ENCODE results near the gene PRIM2. TPM values are rescaled to one million over a fixed set of nuclear protein-coding genes. Genes with fewer than 3 reads are reported as not detected.
"Not testable (repeated sequence)": the region's sequence is repeated elsewhere in the genome, so short reads cannot be mapped to it uniquely, and the experiment has no call there.

PRIM2 gene
- total RNA-seq, 2 donors from 2014 or later: 18.5 to 28.9 TPM

DNA sequence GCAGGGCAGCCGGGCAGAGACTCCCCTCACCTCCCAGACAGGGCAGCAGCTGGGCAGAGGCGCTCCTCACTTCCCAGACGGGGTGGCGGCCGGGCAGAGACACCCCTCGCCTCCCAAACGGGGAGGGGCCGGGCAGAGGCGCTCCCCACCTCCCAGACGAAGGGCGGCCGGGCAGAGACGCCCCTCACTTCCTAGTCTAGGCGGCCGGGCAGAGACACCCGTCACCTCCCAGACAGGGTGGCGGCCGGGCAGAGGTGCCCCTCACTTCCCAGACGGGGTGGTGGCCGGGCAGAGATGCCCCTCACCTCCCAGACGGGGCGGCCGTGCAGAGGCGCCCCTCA, 6.6 kb upstream of the PRIM2 start:
- TF ChIP-seq POLR2A (IDR thresholded peaks at IDR 0.05) (no peak), POLR2AphosphoS5 (IDR thresholded peaks at IDR 0.05) (no peak)
- TF ChIP-seq, protein P1, sequence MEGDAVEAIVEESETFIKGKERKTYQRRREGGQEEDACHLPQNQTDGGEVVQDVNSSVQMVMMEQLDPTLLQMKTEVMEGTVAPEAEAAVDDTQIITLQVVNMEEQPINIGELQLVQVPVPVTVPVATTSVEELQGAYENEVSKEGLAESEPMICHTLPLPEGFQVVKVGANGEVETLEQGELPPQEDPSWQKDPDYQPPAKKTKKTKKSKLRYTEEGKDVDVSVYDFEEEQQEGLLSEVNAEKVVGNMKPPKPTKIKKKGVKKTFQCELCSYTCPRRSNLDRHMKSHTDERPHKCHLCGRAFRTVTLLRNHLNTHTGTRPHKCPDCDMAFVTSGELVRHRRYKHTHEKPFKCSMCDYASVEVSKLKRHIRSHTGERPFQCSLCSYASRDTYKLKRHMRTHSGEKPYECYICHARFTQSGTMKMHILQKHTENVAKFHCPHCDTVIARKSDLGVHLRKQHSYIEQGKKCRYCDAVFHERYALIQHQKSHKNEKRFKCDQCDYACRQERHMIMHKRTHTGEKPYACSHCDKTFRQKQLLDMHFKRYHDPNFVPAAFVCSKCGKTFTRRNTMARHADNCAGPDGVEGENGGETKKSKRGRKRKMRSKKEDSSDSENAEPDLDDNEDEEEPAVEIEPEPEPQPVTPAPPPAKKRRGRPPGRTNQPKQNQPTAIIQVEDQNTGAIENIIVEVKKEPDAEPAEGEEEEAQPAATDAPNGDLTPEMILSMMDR (IDR thresholded peaks at IDR 0.05): no peak
- H3K27me3 ChIP-seq (replicated peaks; ENCODE audit: insufficient read depth): no peaks in the 10 kb centered on the region
- 89% methylated on average over 23 of the region's 24 CpGs for WGBS
- H3K27ac ChIP-seq: no peak overlapping the region
- no peaks in the 10 kb centered on the region for H3K36me3 ChIP-seq
- no peak for DNase-seq (ENCODE audit: low spot score)
- intact Hi-C loops (cut with DNase I): loop anchor here (5.0 kb wide), 2 partner anchors 48 to 118 kb away; no protein-coding TSS in a partner anchor
- H3K9me3 ChIP-seq: no peaks in the 10 kb centered on the region
- H3K4me3 ChIP-seq: no peak overlapping the region
- peaks cover 5% of the 10 kb centered on the region for H3K4me1 ChIP-seq (replicated peaks)

DNA sequence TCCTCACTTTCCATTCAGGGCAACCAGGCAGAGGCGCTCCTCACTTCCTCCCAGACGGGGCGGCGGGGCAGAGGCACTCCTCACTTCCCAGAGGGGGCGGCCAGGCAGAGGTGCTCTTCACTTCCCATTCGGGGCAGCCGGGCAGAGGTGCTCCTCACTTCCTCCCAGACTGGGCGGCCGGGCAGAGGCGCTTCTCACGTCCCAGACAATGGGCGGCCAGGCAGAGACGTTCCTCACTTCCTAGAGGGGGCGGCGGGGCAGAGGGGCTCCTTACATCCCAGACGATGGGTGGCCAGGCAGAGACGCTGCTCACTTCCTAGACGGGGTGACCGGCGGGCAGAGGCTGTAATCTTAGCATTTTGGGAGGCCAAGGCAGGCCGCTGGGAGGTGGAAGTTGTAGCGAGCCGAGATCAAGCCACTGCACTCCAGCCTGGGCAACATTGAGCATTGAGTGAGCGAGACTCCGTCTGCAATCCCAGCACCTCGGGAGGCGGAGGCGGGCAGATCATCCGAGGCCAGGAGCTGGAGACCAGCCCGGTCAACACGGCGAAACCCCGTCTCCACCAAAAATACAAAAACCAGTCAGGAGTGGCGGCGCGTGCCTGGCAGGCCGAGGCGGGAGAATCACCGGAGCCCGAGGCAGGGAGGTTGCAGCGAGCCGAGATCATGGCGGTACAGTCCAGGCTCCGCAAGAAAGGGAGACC, 6.0 kb upstream of the PRIM2 start:
- not testable (repeated sequence) for DNase-seq (ENCODE audit: low spot score); H3K4me3 ChIP-seq; H3K9me3 ChIP-seq; H3K36me3 ChIP-seq; H3K27ac ChIP-seq; H3K4me1 ChIP-seq (replicated peaks); H3K27me3 ChIP-seq (replicated peaks; ENCODE audit: insufficient read depth)
- intact Hi-C loops (cut with DNase I): loop anchor here (5.0 kb wide), 2 partner anchors 49 to 119 kb away; no protein-coding TSS in a partner anchor
- whole genome bisulfite sequencing: 95% methylated on average over 44 of the region's 44 CpGs

DNA sequence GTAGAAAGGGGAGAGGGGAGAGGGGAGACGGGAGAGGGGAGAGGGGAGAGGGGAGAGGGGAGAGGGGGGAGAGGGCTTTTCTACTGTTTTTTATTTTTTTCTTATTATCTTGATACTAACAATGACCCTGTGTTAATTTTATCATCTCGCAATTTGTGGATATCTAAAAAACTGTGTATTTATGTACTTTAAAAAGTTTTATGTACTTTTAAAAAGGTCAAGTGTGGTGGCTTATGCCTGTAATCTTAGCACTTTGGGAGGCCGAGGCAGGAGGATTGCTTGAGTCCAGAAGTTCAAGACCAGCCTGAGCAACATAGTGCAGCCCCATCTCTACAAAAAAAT, 5.5 kb upstream of the PRIM2 start:
- Histone ChIP-seq H3K27me3 (replicated peaks; ENCODE audit: insufficient read depth) (no peaks in the 10 kb centered on the region), H3K4me3 (no peak overlapping the region), H3K4me1 (replicated peaks) (peaks cover 5% of the 10 kb centered on the region), H3K27ac (no peak overlapping the region), H3K9me3 (no peaks in the 10 kb centered on the region), H3K36me3 (no peaks in the 10 kb centered on the region)
- WGBS: 88% methylated on average over 3 of the region's 3 CpGs
- TF ChIP-seq POLR2AphosphoS5 (IDR thresholded peaks at IDR 0.05) (no peak), POLR2A (IDR thresholded peaks at IDR 0.05) (no peak)
- TF ChIP-seq, protein P1 (IDR thresholded peaks at IDR 0.05): no peak
- intact Hi-C loops (cut with DNase I): loop anchor here (5.0 kb wide), 2 partner anchors 50 to 120 kb away; no protein-coding TSS in a partner anchor
- no peak for DNase-seq (ENCODE audit: low spot score)

DNA sequence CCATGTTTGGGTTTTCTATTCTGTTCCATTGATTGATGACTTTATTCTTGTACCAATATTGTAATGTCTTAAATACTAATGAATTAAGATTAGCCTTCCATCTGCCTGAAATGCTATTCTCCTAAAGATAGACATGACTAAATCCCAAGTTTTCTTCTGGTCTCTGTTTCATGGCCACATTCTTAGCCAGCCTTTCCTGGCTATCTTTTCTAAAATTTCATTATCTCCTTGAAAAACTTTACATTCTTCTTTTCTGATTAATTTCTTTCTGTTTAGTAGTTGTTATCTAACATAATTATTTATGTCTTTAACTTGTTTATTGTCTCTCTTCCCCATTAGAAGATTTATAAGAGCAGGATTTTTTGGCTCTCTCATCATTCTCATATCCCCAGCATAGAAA, 4.4 kb upstream of the PRIM2 start:
- peaks cover 5% of the 10 kb centered on the region for H3K4me1 ChIP-seq (replicated peaks)
- TF ChIP-seq POLR2A (IDR thresholded peaks at IDR 0.05) (no peak), POLR2AphosphoS5 (IDR thresholded peaks at IDR 0.05) (no peak)
- TF ChIP-seq, protein P1 (IDR thresholded peaks at IDR 0.05): no peak
- peak overlapping the region; percentile 67 to 71 for H3K27ac ChIP-seq
- no peaks in the 10 kb centered on the region for H3K36me3 ChIP-seq
- H3K9me3 ChIP-seq: no peaks in the 10 kb centered on the region
- no peak overlapping the region for H3K4me3 ChIP-seq
- H3K27me3 ChIP-seq (replicated peaks; ENCODE audit: insufficient read depth): no peaks in the 10 kb centered on the region
- intact Hi-C loops (cut with DNase I): loop anchor here (5.0 kb wide), 2 partner anchors 51 to 121 kb away; no protein-coding TSS in a partner anchor
- DNase-seq (ENCODE audit: low spot score): no peak

DNA sequence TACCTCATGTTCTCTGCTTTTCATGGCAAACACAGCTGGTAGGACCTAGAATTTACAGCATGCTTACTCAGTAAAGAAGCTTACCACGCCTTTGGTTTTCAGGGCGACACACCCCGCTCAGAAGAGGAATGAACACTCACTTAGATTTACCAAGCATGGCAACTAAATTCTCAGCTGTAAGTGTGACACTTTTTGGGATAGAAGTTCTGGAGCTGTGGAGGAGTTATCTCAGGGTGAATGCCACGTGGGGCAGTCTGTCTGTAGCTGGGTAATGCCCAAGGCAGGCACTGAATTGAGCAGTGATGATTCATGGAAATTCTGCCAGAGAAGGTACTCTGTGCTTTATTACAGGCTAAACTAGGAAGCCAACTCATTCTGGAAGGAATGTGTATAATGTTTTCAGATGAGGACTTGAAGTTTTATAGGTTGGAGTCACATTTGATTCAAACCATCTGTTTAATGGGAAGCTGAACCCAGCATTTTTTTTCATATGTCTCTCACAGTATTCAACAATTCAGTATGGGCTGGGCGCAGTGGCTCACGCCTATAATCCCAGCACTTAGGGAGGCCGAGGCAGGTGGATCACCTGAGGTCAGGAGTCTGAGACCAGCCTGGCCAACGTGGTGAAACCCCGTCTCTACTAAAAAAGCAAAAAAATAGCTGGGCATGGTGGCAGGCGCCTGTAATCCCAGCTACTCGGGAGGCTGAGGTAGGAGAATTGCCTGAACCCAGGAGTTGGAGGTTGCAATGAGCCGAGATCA, 3.5 kb upstream of the PRIM2 start:
- TF ChIP-seq POLR2AphosphoS5 (IDR thresholded peaks at IDR 0.05): peak; percentile 72
- TF ChIP-seq, protein P1 (IDR thresholded peaks at IDR 0.05): peak in 2 of 4 experiments; percentile 9 to 10
- no peak for TF ChIP-seq POLR2A (IDR thresholded peaks at IDR 0.05)
- no peak overlapping the region for H3K4me3 ChIP-seq
- H3K36me3 ChIP-seq: no peaks in the 10 kb centered on the region
- no peaks in the 10 kb centered on the region for H3K27me3 ChIP-seq (replicated peaks; ENCODE audit: insufficient read depth)
- 53% methylated on average over 12 of the region's 12 CpGs for WGBS
- no peaks in the 10 kb centered on the region for H3K9me3 ChIP-seq
- peak overlapping the region; percentile 67 to 71 for H3K27ac ChIP-seq
- intact Hi-C loops (cut with DNase I): loop anchor here (5.0 kb wide), 2 partner anchors 52 to 122 kb away; no protein-coding TSS in a partner anchor
- peak; percentile 50 for DNase-seq (ENCODE audit: low spot score)
- H3K4me1 ChIP-seq (replicated peaks): peaks cover 5% of the 10 kb centered on the region

Measured in prostate gland (tissue), 2 donors.